Neuronal stem cell (in vitro differentiated cells): Measurements from ENCODE around the gene KIAA0408.

Experiments used
- DNase-seq: peaks from one replicate; pipeline ENCODE4 v3.0.0-alpha.2; 2013; ENCODE audit warnings: low spot score
- H2AFZ ChIP-seq: one replicate; pipeline ENCODE4 v1.6.1; 2013; ENCODE audit warnings: mild to moderate bottlenecking, low read length, inconsistent platforms
- H2AK5ac ChIP-seq: 2 replicates; pipeline ENCODE4 v1.6.1; 2013; ENCODE audit warnings: low read depth, mild to moderate bottlenecking, inconsistent platforms, low read length, moderate library complexity, mixed read lengths
- H2BK120ac ChIP-seq: 2 replicates; pipeline ENCODE4 v1.6.1; 2013; ENCODE audit warnings: low read depth, mild to moderate bottlenecking, inconsistent platforms, low read length, moderate library complexity, mixed read lengths
- H2BK12ac ChIP-seq: one replicate; pipeline ENCODE4 v1.6.1; 2013; ENCODE audit warnings: low read length, inconsistent platforms
- H2BK15ac ChIP-seq: 2 replicates; pipeline ENCODE4 v1.6.1; 2013; ENCODE audit warnings: mild to moderate bottlenecking, low read length, inconsistent platforms, mixed read lengths
- H2BK5ac ChIP-seq: one replicate; pipeline ENCODE4 v1.6.1; 2013; ENCODE audit warnings: inconsistent platforms, mild to moderate bottlenecking, low read length, moderate library complexity
- H3K14ac ChIP-seq: one replicate; pipeline ENCODE4 v1.6.1; 2013; ENCODE audit warnings: low read length, inconsistent platforms
- H3K18ac ChIP-seq: 2 replicates; pipeline ENCODE4 v1.6.1; 2013; ENCODE audit warnings: low read length, inconsistent platforms
- H3K23ac ChIP-seq: 2 replicates; pipeline ENCODE4 v1.6.1; 2013; ENCODE audit warnings: low read depth, mild to moderate bottlenecking, mixed read lengths, low read length, inconsistent platforms; ENCODE audit not compliant: poor library complexity
- H3K27ac ChIP-seq: replicated peaks from 3 replicates; pipeline ENCODE4 v1.5.1; 2013; ENCODE audit warnings: low read length, inconsistent platforms
- H3K27me3 ChIP-seq, 3 experiments: 2 replicates each; pipeline ENCODE4 v1.6.1; 2013; ENCODE audit warnings: low read length in 3 of 3, mild to moderate bottlenecking in 2 of 3, inconsistent platforms in 1 of 3, low read depth in 1 of 3, mixed read lengths in 1 of 3, moderate library complexity in 1 of 3; ENCODE audit not compliant: control insufficient read depth in 3 of 3, insufficient read depth in 3 of 3
- H3K36me3 ChIP-seq, 2 donors: replicated peaks in 1 of 2; 2 replicates each; pipeline ENCODE4 v1.6.1; 2013; ENCODE audit warnings: low read length in 2 of 2; ENCODE audit not compliant: control insufficient read depth in 2 of 2, insufficient read depth in 2 of 2
- H3K4ac ChIP-seq: 2 replicates; pipeline ENCODE4 v1.6.1; 2013; ENCODE audit warnings: inconsistent platforms, mild to moderate bottlenecking, low read length, moderate library complexity
- H3K4me1 ChIP-seq, 2 donors: 1 replicate in 1 of 2; 2 replicates in 1 of 2; pipeline ENCODE4 v1.6.1; 2013; ENCODE audit warnings: low read length in 2 of 2, low read depth in 1 of 2; ENCODE audit not compliant: control insufficient read depth in 2 of 2, insufficient read depth in 1 of 2
- H3K4me2 ChIP-seq: one replicate; pipeline ENCODE4 v1.6.1; 2013; ENCODE audit warnings: mild to moderate bottlenecking, low read length, inconsistent platforms; ENCODE audit not compliant: insufficient read depth, poor library complexity, severe bottlenecking
- H3K4me3 ChIP-seq, 2 donors: 2 replicates each; pipeline ENCODE4 v1.5.1; 2013; ENCODE audit warnings: low read length in 2 of 2, mild to moderate bottlenecking in 2 of 2, inconsistent platforms in 1 of 2, moderate library complexity in 1 of 2
- H3K79me1 ChIP-seq: one replicate; pipeline ENCODE4 v1.6.1; 2013; ENCODE audit warnings: low read depth, mild to moderate bottlenecking, inconsistent platforms, low read length, moderate library complexity
- H3K9ac ChIP-seq: one replicate; pipeline ENCODE4 v1.6.1; 2013; ENCODE audit warnings: mild to moderate bottlenecking, low read depth, low read length, inconsistent platforms; ENCODE audit not compliant: poor library complexity
- H3K9me3 ChIP-seq, 2 donors: replicated peaks in 1 of 2; 2 replicates each; pipeline versions ENCODE3 to v1.6.1; 2013; ENCODE audit warnings: low read length in 2 of 2, mild to moderate bottlenecking in 2 of 2, inconsistent platforms in 1 of 2, low read depth in 1 of 2, mixed read lengths in 1 of 2, moderate library complexity in 1 of 2; ENCODE audit not compliant: control insufficient read depth in 2 of 2, insufficient read depth in 1 of 2
- H4K8ac ChIP-seq: one replicate; pipeline ENCODE4 v1.6.1; 2013; ENCODE audit warnings: low read depth, mild to moderate bottlenecking, inconsistent platforms, low read length, moderate library complexity
- H4K91ac ChIP-seq: one replicate; pipeline ENCODE4 v1.6.1; 2013; ENCODE audit warnings: low read length, low read depth, mild to moderate bottlenecking, inconsistent platforms; ENCODE audit not compliant: poor library complexity
- WGBS, 2 donors: extraction: QIAGEN DNeasy Blood & Tissue Kit; methylation state at CpG; one replicate each; pipeline ENCODE4 v1.1.7; 2013; ENCODE audit warnings: missing lambda C conversion rate in 2 of 2, mixed read lengths in 1 of 2; ENCODE audit not compliant: insufficient read length in 2 of 2, insufficient replicate concordance in 1 of 2; ENCODE audit errors: extremely low coverage in 2 of 2; 5-methylcytosine and 5-hydroxymethylcytosine counted together

Gene KIAA0408

GRCh38 chr6:127453845-127454619 is 5.2 kb downstream of the KIAA0408 start:
- Histone ChIP-seq H3K23ac (no peak overlapping the region), H3K27me3 (no peaks in the 10 kb centered on the region), H3K4me2 (no peak overlapping the region), H3K79me1 (no peaks in the 10 kb centered on the region), H4K8ac (no peak overlapping the region), H3K14ac (no peak overlapping the region), H2AFZ (no peak overlapping the region), H3K9ac (no peak overlapping the region), H3K4ac (no peak overlapping the region), H3K18ac (no peak overlapping the region), H2BK5ac (no peak overlapping the region), H3K4me3 (no peak overlapping the region), H2BK12ac (no peak overlapping the region), H3K4me1 (peaks cover 3% of the 10 kb centered on the region in 2 donors), H3K36me3 (peaks cover 3 to 97% of the 10 kb centered on the region in 2 donors), H3K27ac (no peak overlapping the region), H4K91ac (no peak overlapping the region), H2AK5ac (no peak overlapping the region), H2BK15ac (no peak overlapping the region), H3K9me3 (no peaks in the 10 kb centered on the region), H2BK120ac (no peak overlapping the region)
- WGBS, 2 donors: no CpG with 5 or more reads among the region's 2 CpGs
- DNase-seq: no peak

DNA sequence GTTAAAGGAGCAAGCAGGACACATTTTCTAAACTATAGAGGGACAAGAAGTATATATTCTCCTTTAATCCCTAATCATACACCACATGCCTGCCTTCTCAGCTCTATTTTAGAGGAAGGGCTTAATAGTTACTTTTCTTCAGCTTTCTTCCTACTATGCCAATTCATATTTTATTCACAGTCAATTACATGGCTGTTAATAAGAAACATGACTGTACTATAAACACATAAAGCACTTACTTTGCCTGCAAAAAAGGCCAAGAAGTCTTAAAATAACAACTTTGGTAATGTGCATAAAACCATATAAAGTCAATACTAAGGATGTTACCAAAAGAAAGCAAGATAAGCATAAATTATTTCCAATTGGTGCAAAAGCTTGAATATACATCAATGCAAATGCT is 6.4 kb downstream of the KIAA0408 start:
- H3K23ac ChIP-seq: no peak overlapping the region

DNA sequence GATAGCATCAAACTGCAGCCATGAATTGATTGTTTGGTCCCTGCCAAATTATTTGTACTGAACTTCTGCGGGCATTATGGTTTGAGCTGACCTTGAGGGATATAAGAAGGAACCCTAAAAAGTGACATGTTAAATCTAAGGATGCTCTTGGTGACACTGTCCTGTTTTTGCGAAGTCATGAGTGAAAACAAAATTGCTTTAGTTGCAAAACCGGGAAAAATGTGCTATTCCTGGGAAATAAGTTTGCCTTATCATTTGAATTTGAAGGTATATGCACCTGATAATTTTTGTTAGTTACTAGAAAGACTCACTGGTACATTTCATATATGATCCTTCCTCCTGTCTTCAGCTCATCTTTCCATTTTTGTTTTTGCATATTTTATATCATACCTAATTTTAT is 7.8 kb downstream of the KIAA0408 start:
- H3K9ac ChIP-seq: no peak overlapping the region
- H3K4me3 ChIP-seq: no peak overlapping the region
- H2BK5ac ChIP-seq: no peak overlapping the region
- H2BK120ac ChIP-seq: no peak overlapping the region
- no peaks in the 10 kb centered on the region for H3K79me1 ChIP-seq
- H3K36me3 ChIP-seq: peaks cover 10 to 99% of the 10 kb centered on the region in 2 donors
- H4K91ac ChIP-seq: no peak overlapping the region
- no peak overlapping the region for H3K23ac ChIP-seq
- no peak overlapping the region for H3K27ac ChIP-seq
- no peak for DNase-seq
- H3K4me2 ChIP-seq: no peak overlapping the region
- WGBS, 2 donors: no CpG with 5 or more reads among the region's 3 CpGs
- no peak overlapping the region for H3K14ac ChIP-seq
- no peak overlapping the region for H3K4ac ChIP-seq
- H3K9me3 ChIP-seq: no peaks in the 10 kb centered on the region
- H3K27me3 ChIP-seq: no peaks in the 10 kb centered on the region
- no peak overlapping the region for H2BK15ac ChIP-seq
- H2AK5ac ChIP-seq: no peak overlapping the region
- H3K18ac ChIP-seq: no peak overlapping the region
- H3K4me1 ChIP-seq: no peaks in the 10 kb centered on the region
- H2BK12ac ChIP-seq: no peak overlapping the region
- H2AFZ ChIP-seq: no peak overlapping the region
- no peak overlapping the region for H4K8ac ChIP-seq

More for the DNA sequence above, 6.4 kb downstream of the KIAA0408 start:
- H2BK15ac ChIP-seq: no peak overlapping the region
- DNase-seq: no peak
- no peak overlapping the region for H2BK120ac ChIP-seq
- H3K9ac ChIP-seq: no peak overlapping the region
- H4K91ac ChIP-seq: no peak overlapping the region
- H3K9me3 ChIP-seq: no peaks in the 10 kb centered on the region
- H2AK5ac ChIP-seq: no peak overlapping the region
- no peak overlapping the region for H3K4me2 ChIP-seq
- no peak overlapping the region for H2AFZ ChIP-seq
- H3K27me3 ChIP-seq: no peaks in the 10 kb centered on the region
- no peak overlapping the region for H2BK12ac ChIP-seq
- no peaks in the 10 kb centered on the region for H3K4me1 ChIP-seq
- H3K14ac ChIP-seq: no peak overlapping the region
- no peak overlapping the region for H3K27ac ChIP-seq
- H4K8ac ChIP-seq: no peak overlapping the region
- no peak overlapping the region for H2BK5ac ChIP-seq
- H3K4ac ChIP-seq: no peak overlapping the region
- no peak overlapping the region for H3K4me3 ChIP-seq
- no peaks in the 10 kb centered on the region for H3K79me1 ChIP-seq
- H3K36me3 ChIP-seq: peaks cover 3 to 98% of the 10 kb centered on the region in 2 donors
- no peak overlapping the region for H3K18ac ChIP-seq

- Histone ChIP-seq H3K27me3 (no peaks in the 10 kb centered on the region), H3K18ac (no peak overlapping the region), H2AK5ac (no peak overlapping the region), H3K4me3 (no peak overlapping the region), H3K79me1 (no peaks in the 10 kb centered on the region), H3K4me1 (no peaks in the 10 kb centered on the region), H3K9ac (no peak overlapping the region), H2BK12ac (no peak overlapping the region), H3K4ac (no peak overlapping the region), H2AFZ (no peak overlapping the region), H3K27ac (no peak overlapping the region), H2BK15ac (no peak overlapping the region), H3K14ac (no peak overlapping the region), H3K36me3 (peaks cover 13 to 100% of the 10 kb centered on the region in 2 donors), H4K8ac (no peak overlapping the region), H3K9me3 (no peaks in the 10 kb centered on the region), H2BK5ac (no peak overlapping the region), H4K91ac (no peak overlapping the region), H3K23ac (no peak overlapping the region), H3K4me2 (no peak overlapping the region), H2BK120ac (no peak overlapping the region)
- DNase-seq: no peak
Measured at GRCh38 chr6:127447780-127448179, 11.4 kb downstream of the KIAA0408 start.
